WTC11 (cell line): ENCODE results near the gene PSMC1. TPM values are rescaled to one million over a fixed set of nuclear protein-coding genes. Genes with fewer than 3 reads are reported as not detected.
A peak's percentile ranks its signal among the peaks of the same experiment; 100 is the strongest.

Experiments used
- ATAC-seq: fragments of 200-7000 bp; cut with Tn5 transposase; 2 replicates; pipeline ENCODE4 v1.10.0; 2021; ENCODE audit warnings: mild to moderate bottlenecking, moderate library complexity
- CTCF ChIA-PET: fragments of 300-600 bp; sonication (Branson Sonifier 250); formaldehyde crosslinking; loops from one replicate; lab custom pipeline; 2021; ENCODE audit warnings: antibody characterized with exemption; lab: Charles Lee
- POLR2A ChIA-PET: fragments of 350-600 bp; sonication (Branson Sonifier 250); formaldehyde crosslinking; loops from one replicate; lab custom pipeline; 2021; ENCODE audit warnings: antibody characterized with exemption; lab: Charles Lee
- DNase-seq: peaks from one replicate; pipeline ENCODE4 v3.0.0; 2021; ENCODE audit warnings: low spot score
- H3K27ac Mint-ChIP-seq: 2 replicates; pipeline ENCODE4 v1.8.0; 2021; ENCODE audit warnings: mixed read lengths
- H3K27me3 Mint-ChIP-seq: 2 replicates; pipeline ENCODE4 v1.8.0; 2021; ENCODE audit warnings: low read depth, mild to moderate bottlenecking, moderate library complexity, mixed read lengths
- H3K36me3 Mint-ChIP-seq: 2 replicates; pipeline ENCODE4 v1.8.0; 2021; ENCODE audit warnings: mixed read lengths
- H3K4me1 Mint-ChIP-seq: 2 replicates; pipeline ENCODE4 v1.8.0; 2022; ENCODE audit warnings: mixed read lengths
- H3K4me3 Mint-ChIP-seq: 2 replicates; pipeline ENCODE4 v1.8.0; 2021; ENCODE audit warnings: mild to moderate bottlenecking, moderate library complexity, mixed read lengths
- H3K9me3 Mint-ChIP-seq: 2 replicates; pipeline ENCODE4 v1.8.0; 2021; ENCODE audit warnings: mixed read lengths
- FOXP1 ChIP-seq: sonication (generic); formaldehyde crosslinking; IDR thresholded peaks from 2 replicates; pipeline ENCODE4 v1.8.0; 2022; ENCODE audit warnings: missing genetic modification reagents, mild to moderate bottlenecking, moderate library complexity, borderline replicate concordance
- GABPB1 ChIP-seq: sonication (generic); formaldehyde crosslinking; IDR thresholded peaks from 2 replicates; pipeline ENCODE4 v1.8.1; 2023; ENCODE audit warnings: mild to moderate bottlenecking, missing genetic modification reagents
- GTF2I ChIP-seq: fragments of 250-450 bp; sonication (Bioruptor Pico); conservative IDR thresholded peaks from 2 replicates; pipeline ENCODE4 v1.4.0; 2021; ENCODE audit warnings: mild to moderate bottlenecking
- JAZF1 ChIP-seq: fragments of 250-450 bp; sonication (Bioruptor Pico); IDR thresholded peaks from 2 replicates; pipeline ENCODE4 v1.9.0; 2021; ENCODE audit warnings: moderate library complexity, mild to moderate bottlenecking, inconsistent platforms
- SMAD4 ChIP-seq: sonication (generic); formaldehyde crosslinking; IDR thresholded peaks from 2 replicates; pipeline ENCODE4 v1.8.0; 2022; ENCODE audit warnings: mild to moderate bottlenecking, missing genetic modification reagents
- TEAD4 ChIP-seq: sonication (generic); formaldehyde crosslinking; IDR thresholded peaks from 2 replicates; pipeline ENCODE4 v1.8.0; 2022; ENCODE audit warnings: mild to moderate bottlenecking, missing genetic modification reagents
- ZNF121 ChIP-seq: sonication (generic); formaldehyde crosslinking; IDR thresholded peaks from 2 replicates; pipeline ENCODE4 v1.8.0; 2023; ENCODE audit warnings: missing genetic modification reagents
- ZNF138 ChIP-seq: sonication (generic); formaldehyde crosslinking; conservative IDR thresholded peaks from 2 replicates; pipeline ENCODE4 v1.8.1; 2022; ENCODE audit warnings: mild to moderate bottlenecking, moderate library complexity, missing genetic modification reagents
- ZNF232 ChIP-seq: sonication (generic); formaldehyde crosslinking; IDR thresholded peaks from 2 replicates; pipeline ENCODE4 v1.8.0; 2022; ENCODE audit warnings: mild to moderate bottlenecking, missing genetic modification reagents
- ZNF263 ChIP-seq: sonication (generic); formaldehyde crosslinking; IDR thresholded peaks from 2 replicates; pipeline ENCODE4 v1.8.1; 2022; ENCODE audit warnings: low read depth, mild to moderate bottlenecking, moderate library complexity, missing genetic modification reagents
- total RNA-seq: library from RNA; stranded (reverse); gene quantifications from 3 replicates; pipeline ENCODE4 v1.2.3, GENCODE V29; 2021
- TF ChIP-seq, protein P1 (sequence below): sonication (generic); formaldehyde crosslinking; IDR thresholded peaks from 2 replicates; pipeline ENCODE4 v1.8.1; 2023; ENCODE audit warnings: mild to moderate bottlenecking, missing genetic modification reagents, moderate library complexity
- TF ChIP-seq, protein P2 (sequence below): fragments of 200-600 bp; IDR thresholded peaks from 2 replicates; pipeline ENCODE4 v1.8.0; 2022; ENCODE audit warnings: antibody characterized with exemption
- TF ChIP-seq, protein P3 (sequence below): sonication (generic); formaldehyde crosslinking; IDR thresholded peaks from 2 replicates; pipeline ENCODE4 v1.8.0; 2022; ENCODE audit warnings: mild to moderate bottlenecking, missing genetic modification reagents
- TF ChIP-seq, protein P4 (sequence below): sonication (generic); formaldehyde crosslinking; IDR thresholded peaks from 2 replicates; pipeline ENCODE4 v1.8.0; 2022; ENCODE audit warnings: mild to moderate bottlenecking, missing genetic modification reagents
- TF ChIP-seq, protein P5 (sequence below): sonication (generic); formaldehyde crosslinking; IDR thresholded peaks from 2 replicates; pipeline ENCODE4 v1.8.0; 2022; ENCODE audit warnings: mild to moderate bottlenecking, missing genetic modification reagents
- TF ChIP-seq, protein P6 (sequence below): sonication (generic); formaldehyde crosslinking; IDR thresholded peaks from 2 replicates; pipeline ENCODE4 v1.8.1; 2022; ENCODE audit warnings: mild to moderate bottlenecking, moderate library complexity, missing genetic modification reagents
- TF ChIP-seq, protein P7 (sequence below): sonication (generic); formaldehyde crosslinking; IDR thresholded peaks from 2 replicates; pipeline ENCODE4 v1.8.0; 2023; ENCODE audit warnings: missing genetic modification reagents
- TF ChIP-seq, protein P8 (sequence below): sonication (generic); formaldehyde crosslinking; IDR thresholded peaks from 2 replicates; pipeline ENCODE4 v1.8.1; 2023; ENCODE audit warnings: mild to moderate bottlenecking, moderate library complexity, missing genetic modification reagents

PSMC1 gene
- total RNA-seq, 1 experiment from 2014 or later: 88.9 TPM

DNA sequence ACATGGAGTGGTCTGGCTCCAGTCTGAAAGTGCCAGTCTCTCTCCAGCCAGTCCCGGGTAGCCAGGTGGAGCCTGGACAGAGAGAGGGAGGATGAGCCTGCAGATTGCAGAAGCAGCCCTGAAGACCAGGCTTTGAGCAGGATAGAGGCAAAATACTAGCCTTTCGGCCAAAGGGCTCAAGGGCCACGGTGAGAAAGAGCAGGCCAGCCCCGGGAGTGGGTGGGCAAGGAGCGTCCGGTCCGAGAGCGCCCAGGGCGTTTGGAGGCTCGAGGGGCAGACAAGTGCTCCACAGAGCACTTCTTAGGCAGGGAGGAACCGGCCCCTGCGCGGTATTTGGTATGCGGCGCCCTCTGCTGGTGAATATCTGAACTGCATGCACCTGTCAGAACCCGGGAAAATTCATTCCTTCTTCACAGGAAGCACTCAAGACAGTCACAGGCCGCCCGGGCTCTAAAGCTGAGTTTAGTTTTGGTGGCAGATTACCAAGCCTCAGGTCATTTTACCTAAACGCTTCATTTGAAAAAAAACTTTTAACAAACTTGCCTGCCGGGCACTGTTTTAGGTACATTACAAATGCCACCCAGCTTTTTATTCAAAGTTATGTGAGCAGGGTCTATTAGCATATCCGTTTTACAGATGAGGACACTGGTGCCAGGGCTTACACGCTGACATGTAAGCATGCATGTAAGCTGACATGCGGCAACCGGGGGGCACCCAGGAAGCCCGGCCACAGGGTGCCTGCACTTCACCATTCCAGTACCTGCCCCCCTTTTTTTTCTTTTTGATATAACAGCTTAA lies 21.0 kb upstream of the PSMC1 start:
- TF ChIP-seq SMAD4 (CRISPR knock-in tag) (no peak), ZNF232 (CRISPR knock-in tag) (0 out of 2 replicates have a peak, but pooled peaks have one; percentile 47), JAZF1 (CRISPR knock-in tag) (no peak), ZNF263 (CRISPR knock-in tag) (peak; percentile 95), FOXP1 (CRISPR knock-in tag) (peak; percentile 53; the same call in 1 of the 2 replicates), TEAD4 (CRISPR knock-in tag) (no peak), GABPB1 (CRISPR knock-in tag) (0 out of 2 replicates have a peak, but pooled peaks have one; percentile 20), ZNF121 (peak; percentile 76), ZNF138 (CRISPR knock-in tag) (peak; percentile 68; the same call in 1 of the 2 replicates), GTF2I (0 out of 2 replicates have a peak, but pooled peaks have one; percentile 7)
- TF ChIP-seq, protein P1, sequence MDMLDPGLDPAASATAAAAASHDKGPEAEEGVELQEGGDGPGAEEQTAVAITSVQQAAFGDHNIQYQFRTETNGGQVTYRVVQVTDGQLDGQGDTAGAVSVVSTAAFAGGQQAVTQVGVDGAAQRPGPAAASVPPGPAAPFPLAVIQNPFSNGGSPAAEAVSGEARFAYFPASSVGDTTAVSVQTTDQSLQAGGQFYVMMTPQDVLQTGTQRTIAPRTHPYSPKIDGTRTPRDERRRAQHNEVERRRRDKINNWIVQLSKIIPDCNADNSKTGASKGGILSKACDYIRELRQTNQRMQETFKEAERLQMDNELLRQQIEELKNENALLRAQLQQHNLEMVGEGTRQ (CRISPR knock-in tag): 0 out of 2 replicates have a peak, but pooled peaks have one; percentile 59
- TF ChIP-seq, protein P2, sequence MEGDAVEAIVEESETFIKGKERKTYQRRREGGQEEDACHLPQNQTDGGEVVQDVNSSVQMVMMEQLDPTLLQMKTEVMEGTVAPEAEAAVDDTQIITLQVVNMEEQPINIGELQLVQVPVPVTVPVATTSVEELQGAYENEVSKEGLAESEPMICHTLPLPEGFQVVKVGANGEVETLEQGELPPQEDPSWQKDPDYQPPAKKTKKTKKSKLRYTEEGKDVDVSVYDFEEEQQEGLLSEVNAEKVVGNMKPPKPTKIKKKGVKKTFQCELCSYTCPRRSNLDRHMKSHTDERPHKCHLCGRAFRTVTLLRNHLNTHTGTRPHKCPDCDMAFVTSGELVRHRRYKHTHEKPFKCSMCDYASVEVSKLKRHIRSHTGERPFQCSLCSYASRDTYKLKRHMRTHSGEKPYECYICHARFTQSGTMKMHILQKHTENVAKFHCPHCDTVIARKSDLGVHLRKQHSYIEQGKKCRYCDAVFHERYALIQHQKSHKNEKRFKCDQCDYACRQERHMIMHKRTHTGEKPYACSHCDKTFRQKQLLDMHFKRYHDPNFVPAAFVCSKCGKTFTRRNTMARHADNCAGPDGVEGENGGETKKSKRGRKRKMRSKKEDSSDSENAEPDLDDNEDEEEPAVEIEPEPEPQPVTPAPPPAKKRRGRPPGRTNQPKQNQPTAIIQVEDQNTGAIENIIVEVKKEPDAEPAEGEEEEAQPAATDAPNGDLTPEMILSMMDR: peak; percentile 99
- TF ChIP-seq, protein P3, sequence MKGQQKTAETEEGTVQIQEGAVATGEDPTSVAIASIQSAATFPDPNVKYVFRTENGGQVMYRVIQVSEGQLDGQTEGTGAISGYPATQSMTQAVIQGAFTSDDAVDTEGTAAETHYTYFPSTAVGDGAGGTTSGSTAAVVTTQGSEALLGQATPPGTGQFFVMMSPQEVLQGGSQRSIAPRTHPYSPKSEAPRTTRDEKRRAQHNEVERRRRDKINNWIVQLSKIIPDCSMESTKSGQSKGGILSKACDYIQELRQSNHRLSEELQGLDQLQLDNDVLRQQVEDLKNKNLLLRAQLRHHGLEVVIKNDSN: peak; percentile 55; the same call in 1 of the 2 replicates
- TF ChIP-seq, protein P4, sequence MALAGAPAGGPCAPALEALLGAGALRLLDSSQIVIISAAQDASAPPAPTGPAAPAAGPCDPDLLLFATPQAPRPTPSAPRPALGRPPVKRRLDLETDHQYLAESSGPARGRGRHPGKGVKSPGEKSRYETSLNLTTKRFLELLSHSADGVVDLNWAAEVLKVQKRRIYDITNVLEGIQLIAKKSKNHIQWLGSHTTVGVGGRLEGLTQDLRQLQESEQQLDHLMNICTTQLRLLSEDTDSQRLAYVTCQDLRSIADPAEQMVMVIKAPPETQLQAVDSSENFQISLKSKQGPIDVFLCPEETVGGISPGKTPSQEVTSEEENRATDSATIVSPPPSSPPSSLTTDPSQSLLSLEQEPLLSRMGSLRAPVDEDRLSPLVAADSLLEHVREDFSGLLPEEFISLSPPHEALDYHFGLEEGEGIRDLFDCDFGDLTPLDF (CRISPR knock-in tag): no peak
- TF ChIP-seq, protein P5, sequence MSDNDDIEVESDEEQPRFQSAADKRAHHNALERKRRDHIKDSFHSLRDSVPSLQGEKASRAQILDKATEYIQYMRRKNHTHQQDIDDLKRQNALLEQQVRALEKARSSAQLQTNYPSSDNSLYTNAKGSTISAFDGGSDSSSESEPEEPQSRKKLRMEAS (CRISPR knock-in tag): peak; percentile 97
- TF ChIP-seq, protein P6, sequence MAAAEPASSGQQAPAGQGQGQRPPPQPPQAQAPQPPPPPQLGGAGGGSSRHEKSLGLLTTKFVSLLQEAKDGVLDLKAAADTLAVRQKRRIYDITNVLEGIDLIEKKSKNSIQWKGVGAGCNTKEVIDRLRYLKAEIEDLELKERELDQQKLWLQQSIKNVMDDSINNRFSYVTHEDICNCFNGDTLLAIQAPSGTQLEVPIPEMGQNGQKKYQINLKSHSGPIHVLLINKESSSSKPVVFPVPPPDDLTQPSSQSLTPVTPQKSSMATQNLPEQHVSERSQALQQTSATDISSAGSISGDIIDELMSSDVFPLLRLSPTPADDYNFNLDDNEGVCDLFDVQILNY: 0 out of 2 replicates have a peak, but pooled peaks have one; percentile 49
- TF ChIP-seq, protein P7, sequence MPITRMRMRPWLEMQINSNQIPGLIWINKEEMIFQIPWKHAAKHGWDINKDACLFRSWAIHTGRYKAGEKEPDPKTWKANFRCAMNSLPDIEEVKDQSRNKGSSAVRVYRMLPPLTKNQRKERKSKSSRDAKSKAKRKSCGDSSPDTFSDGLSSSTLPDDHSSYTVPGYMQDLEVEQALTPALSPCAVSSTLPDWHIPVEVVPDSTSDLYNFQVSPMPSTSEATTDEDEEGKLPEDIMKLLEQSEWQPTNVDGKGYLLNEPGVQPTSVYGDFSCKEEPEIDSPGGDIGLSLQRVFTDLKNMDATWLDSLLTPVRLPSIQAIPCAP (CRISPR knock-in tag): no peak
- TF ChIP-seq, protein P8, sequence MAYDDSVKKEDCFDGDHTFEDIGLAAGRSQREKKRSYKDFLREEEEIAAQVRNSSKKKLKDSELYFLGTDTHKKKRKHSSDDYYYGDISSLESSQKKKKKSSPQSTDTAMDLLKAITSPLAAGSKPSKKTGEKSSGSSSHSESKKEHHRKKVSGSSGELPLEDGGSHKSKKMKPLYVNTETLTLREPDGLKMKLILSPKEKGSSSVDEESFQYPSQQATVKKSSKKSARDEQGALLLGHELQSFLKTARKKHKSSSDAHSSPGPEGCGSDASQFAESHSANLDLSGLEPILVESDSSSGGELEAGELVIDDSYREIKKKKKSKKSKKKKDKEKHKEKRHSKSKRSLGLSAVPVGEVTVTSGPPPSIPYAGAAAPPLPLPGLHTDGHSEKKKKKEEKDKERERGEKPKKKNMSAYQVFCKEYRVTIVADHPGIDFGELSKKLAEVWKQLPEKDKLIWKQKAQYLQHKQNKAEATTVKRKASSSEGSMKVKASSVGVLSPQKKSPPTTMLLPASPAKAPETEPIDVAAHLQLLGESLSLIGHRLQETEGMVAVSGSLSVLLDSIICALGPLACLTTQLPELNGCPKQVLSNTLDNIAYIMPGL (CRISPR knock-in tag): 0 out of 2 replicates have a peak, but pooled peaks have one; percentile 39
- TF ChIP-seq, all 79 proteins: peak for 13
- peaks cover 42% of the 10 kb centered on the region for H3K9me3 Mint-ChIP-seq
- H3K27me3 Mint-ChIP-seq: peaks cover 71% of the 10 kb centered on the region
- ATAC-seq (peak; percentile 96), DNase-seq (peak; percentile 89)
- ChIA-PET CTCF (interaction anchor here (0.6 to 2.2 kb wide), 14 partner anchors 41 to 1068 kb away, joined by 3 to 15 read pairs (median 4); partner anchors contain the start of gene KCNK13), POLR2A (no interaction called here)
- H3K4me1 Mint-ChIP-seq: no peaks in the 10 kb centered on the region
- H3K27ac Mint-ChIP-seq: no peak overlapping the region
- peaks cover 26% of the 10 kb centered on the region for H3K36me3 Mint-ChIP-seq
- no peak overlapping the region for H3K4me3 Mint-ChIP-seq
